Activated CD4-positive, alpha-beta T cell treated with anti-CD3 and anti-CD28 coated beads, Interleukin-2, amount 10 ng/mL, durations not matched to agents 24 days and 14 days (primary cell): ENCODE measurements around the gene DPT. TPM values are rescaled to one million over a fixed set of nuclear protein-coding genes. Genes with fewer than 3 reads are reported as not detected.
"Not testable (repeated sequence)": the region's sequence is repeated elsewhere in the genome, so short reads cannot be mapped to it uniquely, and the experiment has no call there.

Experiments used
- DNase-seq: peaks from one replicate; pipeline ENCODE4 v3.0.0; 2022
- H3K27ac Mint-ChIP-seq: one replicate; pipeline ENCODE4 v1.8.0; 2022; ENCODE audit warnings: mild to moderate bottlenecking, mixed read lengths
- H3K27me3 Mint-ChIP-seq: one replicate; pipeline ENCODE4 v1.8.0; 2022; ENCODE audit warnings: mixed read lengths
- H3K36me3 Mint-ChIP-seq: one replicate; pipeline ENCODE4 v1.8.0; 2022; ENCODE audit warnings: low read depth, mild to moderate bottlenecking, mixed read lengths
- H3K4me1 Mint-ChIP-seq: one replicate; pipeline ENCODE4 v1.8.0; 2021; ENCODE audit warnings: mixed read lengths
- H3K4me3 Mint-ChIP-seq: one replicate; pipeline ENCODE4 v1.8.0; 2022; ENCODE audit warnings: mild to moderate bottlenecking, moderate library complexity, mixed read lengths
- H3K9me3 Mint-ChIP-seq: one replicate; pipeline ENCODE4 v1.8.0; 2021; ENCODE audit warnings: mixed read lengths
- intact Hi-C: fragments of 100-400 bp; cut with micrococcal nuclease; formaldehyde crosslinking; loops from one replicate; pipeline ENCODE4 v1.15.1; 2023
- total RNA-seq: library from RNA; stranded (reverse); gene quantifications from 2 replicates; pipeline ENCODE4 v1.2.3, GENCODE V29; 2022

Gene DPT
- total RNA-seq: not detected in 2 replicates

GRCh38 chr1:168728473-168729404 lies at the start of gene DPT:
DPT (minus strand) TSS chr1:168729206; CDS start chr1:168729174, 32 bp downstream.
- H3K27me3 Mint-ChIP-seq: peaks cover 5% of the 10 kb centered on the region
- DNase-seq: no peak
- no peaks in the 10 kb centered on the region for H3K36me3 Mint-ChIP-seq
- no peaks in the 10 kb centered on the region for H3K4me1 Mint-ChIP-seq
- no peak within 1 kb of the TSS for H3K4me3 Mint-ChIP-seq
- H3K9me3 Mint-ChIP-seq: no peaks in the 10 kb centered on the region
- no peak within 1 kb of the TSS for H3K27ac Mint-ChIP-seq
- intact Hi-C loops: no loop called here

DNA sequence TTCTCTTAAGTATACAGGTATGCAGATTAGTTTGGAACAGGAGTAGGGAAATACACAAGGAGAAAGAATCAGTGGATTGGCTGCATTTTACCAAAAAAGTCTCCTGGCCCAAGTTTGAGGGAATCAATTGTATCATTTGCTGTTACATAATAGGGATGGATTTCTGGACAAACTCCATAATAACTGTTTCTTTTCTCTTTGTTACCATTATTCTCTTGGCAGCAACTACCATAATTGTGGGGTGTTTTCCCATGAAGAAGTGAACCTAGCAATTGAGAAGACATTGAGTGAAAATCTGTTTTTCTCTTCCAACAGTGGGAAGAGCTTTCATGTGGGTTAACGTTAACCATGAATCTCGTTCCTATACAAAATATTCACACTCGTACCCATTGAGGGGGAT lies 46.4 kb upstream of the DPT start:
- intact Hi-C loops: no loop called here
- Mint-ChIP-seq H3K4me3 (no peak overlapping the region), H3K36me3 (no peaks in the 10 kb centered on the region), H3K9me3 (no peaks in the 10 kb centered on the region), H3K27me3 (peaks cover 8% of the 10 kb centered on the region), H3K4me1 (no peaks in the 10 kb centered on the region), H3K27ac (no peak overlapping the region)
- DNase-seq: no peak

GRCh38 chr1:168774241-168774640 lies 45.2 kb upstream of the DPT start:
- intact Hi-C loops: no loop called here
- Mint-ChIP-seq H3K4me3 (no peak overlapping the region), H3K9me3 (no peaks in the 10 kb centered on the region)

DNA sequence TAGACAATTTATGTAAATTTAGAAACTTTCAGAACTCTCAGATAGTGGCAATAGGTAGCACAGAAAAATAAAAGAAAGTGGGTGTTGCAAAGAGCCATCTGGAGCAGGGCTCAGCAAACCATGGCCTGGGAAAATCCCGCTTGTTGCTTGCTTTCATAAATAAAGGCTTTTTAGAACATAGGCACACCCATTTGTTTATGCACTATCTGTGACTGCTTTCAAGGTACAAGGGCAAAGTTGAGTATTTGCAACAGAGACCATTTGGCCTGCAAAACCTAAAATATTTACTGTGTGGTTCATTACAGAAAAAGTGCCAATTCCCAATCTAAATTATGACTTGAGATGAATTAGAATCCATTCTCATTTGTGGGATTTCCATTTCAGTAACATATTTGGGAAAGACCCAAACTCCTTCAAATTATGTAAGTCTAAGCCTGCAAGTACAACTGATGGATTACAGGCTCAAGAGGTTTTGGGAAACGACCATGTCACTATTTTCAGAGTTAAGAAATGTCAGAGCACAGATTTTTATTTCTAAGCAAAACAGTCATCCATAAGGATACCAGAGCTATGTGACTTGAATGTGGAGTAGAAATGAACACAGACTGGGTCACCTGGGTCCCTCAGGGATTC lies 43.5 kb upstream of the DPT start:
- H3K27ac Mint-ChIP-seq: no peak overlapping the region
- no peak overlapping the region for H3K4me3 Mint-ChIP-seq
- no peak for DNase-seq
- intact Hi-C loops: no loop called here
- no peaks in the 10 kb centered on the region for H3K9me3 Mint-ChIP-seq
- no peaks in the 10 kb centered on the region for H3K36me3 Mint-ChIP-seq
- no peaks in the 10 kb centered on the region for H3K4me1 Mint-ChIP-seq
- peaks cover 2% of the 10 kb centered on the region for H3K27me3 Mint-ChIP-seq

More at GRCh38 chr1:168774241-168774640, 45.2 kb upstream of the DPT start:
- no peak for DNase-seq
- peaks cover 5% of the 10 kb centered on the region for H3K27me3 Mint-ChIP-seq
- no peaks in the 10 kb centered on the region for H3K36me3 Mint-ChIP-seq
- H3K27ac Mint-ChIP-seq: no peak overlapping the region
- H3K4me1 Mint-ChIP-seq: no peaks in the 10 kb centered on the region

- Mint-ChIP-seq H3K36me3 (no peaks in the 10 kb centered on the region), H3K4me1 (no peaks in the 10 kb centered on the region), H3K4me3 (no peak overlapping the region), H3K27me3 (no peaks in the 10 kb centered on the region), H3K9me3 (no peaks in the 10 kb centered on the region), H3K27ac (no peak overlapping the region)
- DNase-seq: no peak
- intact Hi-C loops: no loop called here
Observed at GRCh38 chr1:168771104-168771630, 42.2 kb upstream of the DPT start.

DNA sequence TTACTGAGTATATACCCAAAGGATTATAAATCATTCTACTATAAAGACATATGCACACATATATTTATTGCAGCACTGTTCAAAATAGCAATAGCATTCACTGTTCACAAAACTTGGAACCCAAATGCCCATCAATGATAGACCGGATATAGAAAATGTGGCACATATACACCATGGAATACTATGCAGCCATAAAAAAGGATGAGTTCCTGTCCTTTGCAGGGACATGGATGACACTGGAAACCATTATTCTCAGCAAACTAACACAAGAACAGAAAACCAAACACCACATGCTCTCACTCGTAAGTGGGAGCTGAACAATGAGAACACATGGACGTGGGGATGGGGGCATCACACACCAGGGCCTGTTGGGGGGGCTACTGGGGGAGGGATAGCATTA lies 40.9 kb upstream of the DPT start:
- intact Hi-C loops, H3K27me3 Mint-ChIP-seq, H3K36me3 Mint-ChIP-seq, H3K4me3 Mint-ChIP-seq, H3K4me1 Mint-ChIP-seq, H3K9me3 Mint-ChIP-seq, H3K27ac Mint-ChIP-seq, DNase-seq: not testable (repeated sequence)

DNA sequence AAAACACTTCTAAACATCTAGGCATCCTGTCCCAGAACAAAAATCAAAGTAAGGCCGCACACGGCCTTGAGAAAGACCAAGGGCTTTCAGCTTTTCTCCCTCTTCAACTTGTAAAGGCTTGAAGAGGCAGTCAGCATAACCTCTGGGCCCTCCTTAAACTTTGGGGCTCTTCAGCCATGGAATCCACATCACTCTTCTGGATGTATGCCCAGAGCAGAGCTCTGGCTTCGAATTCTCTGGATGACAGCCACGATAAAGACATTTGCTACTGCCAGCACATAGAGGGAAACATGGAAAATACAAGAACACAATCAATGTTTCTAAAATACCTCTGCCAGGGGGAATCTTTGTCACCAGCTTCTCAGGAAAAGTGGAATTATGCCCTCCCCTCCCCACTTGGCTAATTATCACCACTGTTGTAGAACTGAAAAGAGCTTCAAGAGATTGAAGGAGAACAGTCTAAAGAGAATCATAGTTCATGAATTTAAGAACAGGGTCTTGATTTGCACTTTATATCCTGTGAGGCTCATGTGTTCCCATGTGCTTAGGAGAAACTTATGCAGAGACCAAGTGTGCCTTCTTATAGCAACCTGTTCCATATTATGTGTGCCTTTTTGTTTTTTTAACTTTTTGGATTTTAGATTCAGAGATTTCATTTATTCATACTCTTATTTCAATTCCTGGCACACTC lies 39.0 kb upstream of the DPT start:
- intact Hi-C loops: no loop called here
- H3K9me3 Mint-ChIP-seq: no peaks in the 10 kb centered on the region
- H3K4me1 Mint-ChIP-seq: no peaks in the 10 kb centered on the region
- H3K4me3 Mint-ChIP-seq: no peak overlapping the region
- H3K27ac Mint-ChIP-seq: no peak overlapping the region
- no peaks in the 10 kb centered on the region for H3K36me3 Mint-ChIP-seq
- peaks cover 2% of the 10 kb centered on the region for H3K27me3 Mint-ChIP-seq
- DNase-seq: no peak

GRCh38 chr1:168766568-168766967 lies 37.6 kb upstream of the DPT start:
- Mint-ChIP-seq H3K36me3 (no peaks in the 10 kb centered on the region), H3K4me1 (no peaks in the 10 kb centered on the region), H3K4me3 (no peak overlapping the region), H3K27me3 (peaks cover 5% of the 10 kb centered on the region), H3K27ac (no peak overlapping the region), H3K9me3 (peaks cover 4% of the 10 kb centered on the region)
- intact Hi-C loops: no loop called here
- no peak for DNase-seq

DNA sequence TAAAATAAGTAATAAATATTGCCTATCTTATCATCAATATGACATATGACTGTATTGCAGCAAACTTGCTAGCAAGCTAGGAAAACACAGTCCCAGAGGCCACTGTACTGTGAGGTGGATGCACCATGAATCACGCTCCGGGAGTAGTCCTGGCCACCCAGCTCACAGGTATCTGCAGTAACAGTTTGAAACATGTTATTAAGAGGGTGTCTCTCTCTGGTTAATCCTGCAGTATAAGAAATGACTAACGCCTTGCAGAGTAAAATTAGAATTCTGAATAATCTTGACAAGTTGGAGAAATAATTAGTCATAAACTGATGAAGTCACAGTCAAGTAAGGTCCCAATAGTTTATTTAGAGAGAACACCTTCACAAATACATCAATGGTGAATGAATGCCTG lies 34.0 kb upstream of the DPT start:
- Mint-ChIP-seq H3K36me3 (no peaks in the 10 kb centered on the region), H3K9me3 (peaks cover 4% of the 10 kb centered on the region), H3K4me1 (no peaks in the 10 kb centered on the region), H3K27ac (no peak overlapping the region), H3K27me3 (peaks cover 5% of the 10 kb centered on the region), H3K4me3 (no peak overlapping the region)
- DNase-seq: no peak
- intact Hi-C loops: no loop called here

DNA sequence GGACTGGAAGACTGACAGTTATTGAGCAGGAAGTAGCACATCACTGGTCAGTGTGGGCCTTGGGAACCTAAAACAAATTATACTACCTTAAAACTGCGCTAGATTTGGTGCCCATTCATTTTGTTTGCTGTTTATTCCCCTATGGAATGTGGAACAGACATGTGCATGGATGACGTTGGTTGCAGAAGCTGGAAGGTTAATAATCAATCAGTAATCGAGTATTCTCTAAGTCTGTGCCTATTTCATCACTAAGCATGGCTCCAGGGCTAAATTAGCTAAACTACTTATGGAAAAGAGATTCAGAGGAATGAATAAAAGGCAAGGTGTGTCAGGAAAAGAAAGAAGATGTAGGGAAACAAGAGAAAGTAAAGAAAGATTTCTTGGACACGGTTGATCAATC lies 33.5 kb upstream of the DPT start:
- Mint-ChIP-seq H3K9me3 (peaks cover 4% of the 10 kb centered on the region), H3K4me3 (no peak overlapping the region), H3K36me3 (no peaks in the 10 kb centered on the region), H3K27me3 (peaks cover 5% of the 10 kb centered on the region), H3K4me1 (no peaks in the 10 kb centered on the region), H3K27ac (no peak overlapping the region)
- intact Hi-C loops: no loop called here
- DNase-seq: no peak

GRCh38 chr1:168760781-168761180 lies 31.8 kb upstream of the DPT start:
- H3K36me3 Mint-ChIP-seq: no peaks in the 10 kb centered on the region
- H3K9me3 Mint-ChIP-seq: peaks cover 4% of the 10 kb centered on the region
- intact Hi-C loops: no loop called here

GRCh38 chr1:168760241-168760640 lies 31.2 kb upstream of the DPT start:
- Mint-ChIP-seq H3K27me3 (peaks cover 8% of the 10 kb centered on the region), H3K4me1 (no peaks in the 10 kb centered on the region), H3K9me3 (peaks cover 4% of the 10 kb centered on the region), H3K36me3 (no peaks in the 10 kb centered on the region), H3K4me3 (no peak overlapping the region), H3K27ac (no peak overlapping the region)
- intact Hi-C loops: no loop called here
- DNase-seq: no peak

More at GRCh38 chr1:168760781-168761180, 31.8 kb upstream of the DPT start:
- DNase-seq: no peak
- Mint-ChIP-seq H3K4me3 (no peak overlapping the region), H3K27me3 (peaks cover 8% of the 10 kb centered on the region), H3K4me1 (no peaks in the 10 kb centered on the region), H3K27ac (no peak overlapping the region)

GRCh38 chr1:168759077-168759476 lies 30.1 kb upstream of the DPT start:
- intact Hi-C loops: no loop called here
- Mint-ChIP-seq H3K4me1 (no peaks in the 10 kb centered on the region), H3K36me3 (no peaks in the 10 kb centered on the region), H3K4me3 (no peak overlapping the region), H3K9me3 (peaks cover 4% of the 10 kb centered on the region), H3K27me3 (peaks cover 8% of the 10 kb centered on the region), H3K27ac (no peak overlapping the region)
- DNase-seq: no peak

DNA sequence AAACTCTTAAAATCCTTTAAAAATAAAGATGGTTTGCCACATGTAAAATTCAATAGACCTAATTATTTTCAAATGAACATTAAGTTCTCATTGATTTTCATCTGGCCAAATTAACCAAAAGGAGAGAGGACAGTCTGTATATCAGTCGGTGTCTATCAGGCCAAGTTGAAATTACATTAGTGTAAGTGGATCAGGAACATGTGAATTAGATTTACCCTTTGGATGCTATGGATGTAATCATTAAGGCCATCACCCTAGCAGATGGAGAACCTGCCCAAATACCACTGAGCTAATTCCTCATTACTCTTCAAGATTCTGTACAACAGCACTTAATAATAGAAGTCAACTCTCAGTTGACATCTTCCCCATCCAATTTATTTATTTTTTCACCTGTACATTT lies 29.5 kb upstream of the DPT start:
- Mint-ChIP-seq H3K4me1 (no peaks in the 10 kb centered on the region), H3K27ac (no peak overlapping the region), H3K4me3 (no peak overlapping the region), H3K9me3 (peaks cover 4% of the 10 kb centered on the region), H3K36me3 (no peaks in the 10 kb centered on the region), H3K27me3 (peaks cover 8% of the 10 kb centered on the region)
- intact Hi-C loops: no loop called here
- DNase-seq: no peak
